Measurements from ENCODE around the gene GALNT5. TPM values are rescaled to one million over a fixed set of nuclear protein-coding genes. Genes with fewer than 3 reads are reported as not detected.
"Not testable (repeated sequence)": the region's sequence is repeated elsewhere in the genome, so short reads cannot be mapped to it uniquely, and the experiment has no call there.

Gene GALNT5
- total and polyA plus RNA-seq, 7 donors, result under 0.01 to 9.4 (median 2.4) TPM; not detected in 1

- intact Hi-C loops (cut with DNase I), result no loop called here
- Histone ChIP-seq H3K4me1 (no peaks in the 10 kb centered on the region), H3K4me3 (no peak overlapping the region), H3K27me3 (no peaks in the 10 kb centered on the region), H3K9me3 (no peaks in the 10 kb centered on the region), H3K27ac (no peak overlapping the region), H3K36me3 (no peaks in the 10 kb centered on the region)
- WGBS, 2 donors, result 94 to 95% methylated on average over 4 of the region's 4 CpGs
- DNase-seq, result no peak
- no peak for TF ChIP-seq POLR2AphosphoS5 (IDR thresholded peaks at IDR 0.05)
- TF ChIP-seq EP300 (IDR thresholded peaks at IDR 0.05), result no peak
- TF ChIP-seq CTCF (IDR thresholded peaks at IDR 0.05), result no peak
- TF ChIP-seq POLR2A (IDR thresholded peaks at IDR 0.05), result no peak
Observed at GRCh38 chr2:157334335-157334734, 76.8 kb downstream of the GALNT5 start.

- Histone ChIP-seq H3K4me3 (no peak overlapping the region), H3K4me1 (no peaks in the 10 kb centered on the region), H3K27me3 (no peaks in the 10 kb centered on the region), H3K27ac (no peak overlapping the region), H3K36me3 (no peaks in the 10 kb centered on the region), H3K9me3 (no peaks in the 10 kb centered on the region)
- no peak for TF ChIP-seq EP300 (IDR thresholded peaks at IDR 0.05)
- no peak for DNase-seq
- intact Hi-C loops (cut with DNase I), result no loop called here
- 94 to 95% methylated on average over 3 of the region's 3 CpGs for WGBS, 2 donors
Observed at GRCh38 chr2:157334797-157335196, 77.3 kb downstream of the GALNT5 start.

GRCh38 chr2:157336137-157337010 is 78.9 kb downstream of the GALNT5 start:
- Histone ChIP-seq H3K4me1 (no peaks in the 10 kb centered on the region), H3K4me3 (no peak overlapping the region), H3K27me3 (no peaks in the 10 kb centered on the region), H3K36me3 (no peaks in the 10 kb centered on the region), H3K27ac (no peak overlapping the region), H3K9me3 (no peaks in the 10 kb centered on the region)
- TF ChIP-seq CTCF (IDR thresholded peaks at IDR 0.05), result peak in 2 of 4 experiments; percentile 24 to 63
- no peak for TF ChIP-seq POLR2AphosphoS5 (IDR thresholded peaks at IDR 0.05)
- intact Hi-C loops (cut with DNase I), result no loop called here
- WGBS, 2 donors, result 33 to 43% methylated on average over 8 of the region's 8 CpGs
- DNase-seq, result no peak

- Histone ChIP-seq H3K9me3 (peaks cover 0 to under 1% (median 0%) of the 10 kb centered on the region in 4 donors), H3K4me3 (no peak overlapping the region), H3K4me1 (no peaks in the 10 kb centered on the region), H3K27me3 (no peaks in the 10 kb centered on the region), H3K36me3 (no peaks in the 10 kb centered on the region), H3K27ac (no peak overlapping the region)
- TF ChIP-seq EP300 (IDR thresholded peaks at IDR 0.05) (no peak), CTCF (IDR thresholded peaks at IDR 0.05) (no peak), POLR2A (IDR thresholded peaks at IDR 0.05) (no peak), POLR2AphosphoS5 (IDR thresholded peaks at IDR 0.05) (no peak)
- DNase-seq, result no peak
- intact Hi-C loops (cut with DNase I), result no loop called here
- WGBS, 2 donors, result 78 to 79% methylated on average over 3 of the region's 3 CpGs
Observed at GRCh38 chr2:157337978-157338377, 80.5 kb downstream of the GALNT5 start.

- Histone ChIP-seq H3K27me3 (no peaks in the 10 kb centered on the region), H3K4me1 (no peaks in the 10 kb centered on the region), H3K36me3 (no peaks in the 10 kb centered on the region), H3K4me3 (no peak overlapping the region), H3K9me3 (peaks cover 0 to 2% (median under 1%) of the 10 kb centered on the region in 4 donors), H3K27ac (no peak overlapping the region)
- no peak for DNase-seq
- intact Hi-C loops (cut with DNase I), result no loop called here
- TF ChIP-seq CTCF (IDR thresholded peaks at IDR 0.05), result no peak
- no peak for TF ChIP-seq POLR2AphosphoS5 (IDR thresholded peaks at IDR 0.05)
- TF ChIP-seq POLR2A (IDR thresholded peaks at IDR 0.05), result no peak
- TF ChIP-seq EP300 (IDR thresholded peaks at IDR 0.05), result no peak
- 93 to 94% methylated on average over 4 of the region's 4 CpGs for WGBS, 2 donors
Observed at GRCh38 chr2:157339965-157340655, 82.6 kb downstream of the GALNT5 start.

GRCh38 chr2:157341381-157341780 is 83.9 kb downstream of the GALNT5 start:
- H3K9me3 ChIP-seq; H3K36me3 ChIP-seq; H3K4me3 ChIP-seq; intact Hi-C loops (cut with DNase I); H3K27ac ChIP-seq; H3K27me3 ChIP-seq; DNase-seq; H3K4me1 ChIP-seq: not testable (repeated sequence)
- 97 to 98% methylated on average over 2 of the region's 2 CpGs for WGBS, 2 donors

Measured in sigmoid colon (tissue), 7 donors.